DMS53 treated with DMSO at 0.1 percent for 48 hours (cell line): ENCODE measurements around the gene CLPTM1L.

ENCODE experiments used
- DNase-seq: peaks from one replicate; lab custom pipeline; 2025; ENCODE audit not compliant: unreplicated experiment; lab: John Stamatoyannopoulos, UW

The CLPTM1L gene, protein sequence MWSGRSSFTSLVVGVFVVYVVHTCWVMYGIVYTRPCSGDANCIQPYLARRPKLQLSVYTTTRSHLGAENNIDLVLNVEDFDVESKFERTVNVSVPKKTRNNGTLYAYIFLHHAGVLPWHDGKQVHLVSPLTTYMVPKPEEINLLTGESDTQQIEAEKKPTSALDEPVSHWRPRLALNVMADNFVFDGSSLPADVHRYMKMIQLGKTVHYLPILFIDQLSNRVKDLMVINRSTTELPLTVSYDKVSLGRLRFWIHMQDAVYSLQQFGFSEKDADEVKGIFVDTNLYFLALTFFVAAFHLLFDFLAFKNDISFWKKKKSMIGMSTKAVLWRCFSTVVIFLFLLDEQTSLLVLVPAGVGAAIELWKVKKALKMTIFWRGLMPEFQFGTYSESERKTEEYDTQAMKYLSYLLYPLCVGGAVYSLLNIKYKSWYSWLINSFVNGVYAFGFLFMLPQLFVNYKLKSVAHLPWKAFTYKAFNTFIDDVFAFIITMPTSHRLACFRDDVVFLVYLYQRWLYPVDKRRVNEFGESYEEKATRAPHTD

DNA sequence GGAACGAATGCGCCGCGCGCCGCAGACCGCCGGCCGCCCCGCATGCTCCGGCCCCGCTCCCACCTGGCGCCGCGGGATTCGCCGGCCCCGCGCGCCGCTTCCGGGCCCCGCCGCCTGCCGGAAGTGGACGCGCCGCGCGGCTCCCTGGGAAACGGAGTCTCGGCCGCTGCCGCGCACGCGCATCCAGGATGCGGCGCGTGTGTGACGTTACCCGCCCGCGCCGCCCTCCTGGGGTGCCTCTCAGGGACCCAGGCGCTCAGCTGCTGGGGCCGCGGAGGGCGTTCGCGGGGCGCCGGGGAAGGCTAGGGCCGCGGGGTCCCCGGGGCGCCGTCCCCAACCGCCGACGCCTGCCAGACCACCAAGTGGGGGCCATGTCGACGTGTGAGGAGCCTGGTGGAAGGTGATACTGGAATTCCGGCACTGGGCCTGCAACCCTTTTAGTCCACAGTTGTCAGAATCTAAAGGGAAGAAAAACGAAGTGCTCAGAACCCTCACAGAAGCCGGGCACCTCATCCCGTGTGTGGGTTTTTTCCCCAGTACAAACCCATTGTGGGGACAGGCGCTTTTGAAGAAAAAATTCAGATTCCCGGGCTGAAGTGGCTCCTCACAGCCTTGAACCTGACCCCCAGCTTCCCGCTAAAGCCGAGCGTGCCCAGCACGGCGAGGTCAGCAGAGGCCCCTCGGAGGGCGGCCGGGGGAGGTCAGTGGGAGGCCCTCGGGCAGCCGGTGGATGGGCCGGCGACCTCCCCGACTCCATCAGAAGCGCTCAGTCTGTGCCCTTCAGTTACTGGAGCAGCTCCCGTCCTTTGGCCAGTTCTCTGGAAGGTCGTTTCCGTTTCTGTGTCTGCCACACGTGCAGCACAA, at the start of gene CLPTM1L:
TSS of gene CLPTM1L (minus strand) at position 125 of the 864 bp plus-strand sequence. CDS start 258 bp downstream, outside the sequence.
- DNase-seq = peak; percentile 77

DNA sequence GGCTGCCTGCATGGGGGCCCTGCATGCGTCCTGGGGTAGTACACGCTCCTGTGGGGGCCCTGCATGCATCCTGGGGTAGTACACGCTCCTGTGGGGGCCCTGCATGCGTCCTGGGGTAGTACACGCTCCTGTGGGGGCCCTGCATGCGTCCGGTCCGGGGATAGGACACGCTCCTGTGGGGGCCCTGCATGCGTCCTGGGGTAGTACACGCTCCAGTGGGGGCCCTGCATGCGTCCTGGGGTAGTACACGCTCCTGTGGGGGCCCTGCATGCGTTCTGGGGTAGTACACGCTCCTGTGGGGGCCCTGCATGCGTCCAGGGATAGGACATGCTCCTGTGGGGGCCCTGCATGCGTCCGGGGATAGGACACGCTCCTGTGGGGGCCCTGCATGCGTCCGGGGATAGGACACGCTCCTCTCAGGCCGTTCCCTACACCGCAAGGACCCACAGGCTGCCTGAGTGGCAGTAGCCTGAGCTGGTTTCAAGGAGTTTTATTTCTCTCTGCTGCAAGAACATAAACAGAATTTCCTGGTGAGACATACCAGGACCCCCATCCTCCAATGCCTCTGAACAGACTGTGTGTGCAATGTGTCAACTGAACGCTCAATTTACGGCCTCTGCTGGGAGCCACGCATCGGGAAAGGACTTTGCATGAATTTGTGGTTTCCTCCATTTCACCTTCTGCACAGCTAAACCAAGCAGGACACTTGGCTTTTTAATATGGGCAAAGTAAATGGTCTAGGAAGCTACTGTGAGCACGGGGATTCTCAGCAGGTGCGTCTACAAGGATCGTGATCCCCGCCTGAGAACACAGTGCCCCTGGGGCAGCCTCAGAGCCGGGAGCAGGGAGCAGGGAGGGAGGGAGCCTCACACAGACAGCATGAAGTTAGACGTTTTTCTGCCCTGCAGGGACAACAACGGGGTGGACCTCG, 48.9 kb upstream of the CLPTM1L start:
- DNase-seq = no peak

DNA sequence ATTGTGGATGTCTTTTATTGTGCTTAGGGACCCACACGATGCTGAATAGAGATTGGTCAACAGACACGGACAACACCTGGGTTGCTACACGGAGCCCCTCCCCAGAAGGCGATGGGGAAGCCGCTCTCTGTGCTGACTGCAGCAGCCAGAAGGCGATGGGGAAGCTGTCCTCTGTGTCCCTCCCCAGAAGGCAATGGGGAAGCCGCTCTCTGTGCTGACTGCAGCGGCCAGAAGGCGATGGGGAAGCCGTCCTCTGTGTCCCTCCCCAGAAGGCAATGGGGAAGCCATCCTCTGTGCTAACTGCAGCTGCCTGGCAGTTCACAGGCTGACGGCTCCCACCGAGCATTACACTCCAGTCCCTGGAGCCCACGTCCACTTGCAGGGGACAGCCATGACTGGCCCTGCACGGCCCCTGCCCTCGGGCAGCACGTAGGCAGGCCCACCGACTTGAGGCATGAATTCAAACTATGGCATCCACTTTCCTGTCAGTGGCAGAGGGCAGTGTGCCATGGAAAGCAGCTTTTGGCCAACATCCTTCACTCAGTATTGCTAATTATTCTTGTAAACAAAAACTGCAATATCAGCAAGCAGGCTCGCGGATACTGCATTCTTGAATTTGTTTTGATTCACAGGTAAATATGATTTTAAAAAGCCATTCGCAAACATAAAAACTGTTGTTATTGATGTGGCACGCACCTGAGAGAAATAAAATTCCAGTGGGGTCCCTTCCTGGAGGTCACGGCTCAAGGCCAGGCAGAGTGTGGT, 48.1 kb upstream of the CLPTM1L start:
- DNase-seq = no peak

DNA sequence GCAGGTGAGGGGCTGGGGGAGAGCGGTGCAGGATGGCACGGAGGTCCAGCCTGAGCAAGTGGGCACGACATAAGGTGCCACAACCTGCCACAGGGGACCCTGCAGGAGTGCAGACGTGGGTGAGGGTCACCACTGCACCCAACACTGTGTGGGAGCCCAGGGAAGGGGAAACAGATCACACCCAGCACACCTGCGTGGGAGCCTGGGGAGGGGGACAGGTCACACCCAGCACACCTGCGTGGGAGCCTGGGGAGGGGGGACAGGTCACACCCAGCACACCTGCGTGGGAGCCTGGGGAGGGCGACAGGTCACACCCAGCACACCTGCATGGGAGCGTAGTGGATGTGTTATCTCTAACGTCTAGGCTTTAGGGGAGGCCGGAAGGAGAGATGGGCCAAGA, 47.4 kb upstream of the CLPTM1L start:
- DNase-seq = no peak

DNA sequence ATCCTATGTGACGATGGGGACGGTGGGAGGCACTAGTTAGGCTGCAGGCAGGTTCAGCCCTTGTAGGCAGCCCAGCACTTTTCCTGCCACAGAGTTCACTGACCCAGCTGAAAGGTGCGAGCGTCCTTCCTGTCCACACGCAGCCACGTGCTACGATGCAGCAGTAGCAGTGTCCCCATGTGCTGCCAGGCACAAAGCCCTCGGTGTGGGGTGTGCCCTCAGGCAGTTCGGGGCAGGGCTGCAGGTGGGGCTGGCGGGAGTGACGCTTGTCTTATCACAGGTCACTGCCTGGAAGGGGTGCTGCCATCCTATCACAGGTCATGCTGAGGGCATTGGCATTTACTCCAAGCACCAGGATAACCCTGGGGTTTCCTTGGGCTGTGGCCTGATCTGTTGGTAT, 46.8 kb upstream of the CLPTM1L start:
- no peak for DNase-seq

DNA sequence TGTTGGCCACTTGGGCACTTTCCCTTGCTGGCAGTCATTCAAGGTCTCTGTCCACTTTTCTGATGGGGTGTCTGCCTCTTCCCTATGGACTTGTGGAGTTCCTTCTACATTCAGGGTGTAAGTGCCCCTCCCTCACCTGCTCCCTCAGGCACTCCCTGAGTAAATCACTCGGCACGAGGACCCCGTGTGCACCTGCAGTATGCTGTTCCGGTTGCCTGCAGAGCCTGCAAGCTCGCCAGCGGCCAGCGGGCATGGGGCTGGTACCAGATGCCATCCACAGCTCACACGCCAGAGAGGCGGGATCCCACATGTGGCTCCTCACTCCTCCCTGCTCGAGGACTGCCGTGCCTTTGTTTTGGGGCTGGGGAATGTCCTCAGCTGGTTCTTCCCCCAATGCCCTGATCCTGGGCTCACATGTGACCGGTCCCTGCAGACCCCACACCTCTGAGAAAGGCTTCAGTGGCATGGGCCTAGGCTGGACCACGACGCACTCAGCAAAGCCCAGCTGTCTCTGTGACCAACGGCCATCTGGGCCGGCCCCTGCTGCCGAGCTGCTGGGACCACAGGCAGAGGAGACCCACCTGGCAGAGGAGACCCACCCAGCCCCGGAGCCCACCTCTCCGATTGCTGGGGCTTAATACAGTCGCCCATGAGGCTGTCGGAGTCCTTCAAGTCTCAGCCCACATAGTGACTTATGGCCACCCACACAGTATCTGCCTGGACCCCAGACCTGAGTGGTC, 46.1 kb upstream of the CLPTM1L start:
- DNase-seq = no peak

DNA sequence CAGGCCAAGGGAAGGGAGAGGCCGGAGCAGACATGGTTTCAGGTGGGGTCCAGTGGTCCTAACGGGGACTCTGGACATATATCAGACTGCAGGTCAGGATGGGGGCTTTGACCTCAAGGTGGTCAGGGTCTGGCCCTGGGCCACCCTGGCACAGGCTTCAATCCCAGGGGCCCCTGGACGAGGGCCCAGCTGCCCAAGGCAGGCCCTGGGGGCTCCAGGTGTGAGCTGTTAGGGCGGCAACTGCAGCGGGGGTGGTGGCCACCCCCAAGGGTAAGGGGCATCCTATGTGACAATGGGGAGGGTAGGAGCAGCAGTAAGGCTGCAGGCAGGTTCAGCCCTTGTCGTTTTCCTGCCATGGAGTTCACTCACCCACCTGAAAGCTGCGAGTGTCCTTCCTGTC, 45.4 kb upstream of the CLPTM1L start:
- DNase-seq = no peak

DNA sequence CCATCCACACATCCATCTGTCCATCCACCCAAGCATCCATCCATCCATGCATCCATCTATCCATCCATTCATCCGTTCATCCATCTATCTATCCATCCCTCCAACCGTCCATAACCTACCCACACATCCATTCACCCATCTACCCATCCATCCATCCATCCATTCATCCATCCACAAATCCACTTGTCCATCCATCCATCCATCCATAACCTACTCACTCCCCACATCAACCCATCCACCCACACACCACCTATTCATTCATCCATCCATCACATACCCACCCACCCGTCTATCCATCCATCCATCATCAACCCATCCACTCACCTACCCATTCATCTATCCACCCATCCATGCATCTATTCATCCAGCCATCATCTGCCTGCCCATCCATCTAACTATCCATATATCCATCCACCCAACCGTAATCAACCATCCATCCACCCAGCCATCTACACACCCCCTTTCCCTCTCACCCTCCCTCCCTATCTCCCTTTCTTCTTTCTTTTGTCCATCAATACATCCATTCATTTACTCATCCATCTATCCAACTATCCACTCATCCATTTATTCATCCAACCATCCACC, 43.6 kb upstream of the CLPTM1L start:
- no peak for DNase-seq

DNA sequence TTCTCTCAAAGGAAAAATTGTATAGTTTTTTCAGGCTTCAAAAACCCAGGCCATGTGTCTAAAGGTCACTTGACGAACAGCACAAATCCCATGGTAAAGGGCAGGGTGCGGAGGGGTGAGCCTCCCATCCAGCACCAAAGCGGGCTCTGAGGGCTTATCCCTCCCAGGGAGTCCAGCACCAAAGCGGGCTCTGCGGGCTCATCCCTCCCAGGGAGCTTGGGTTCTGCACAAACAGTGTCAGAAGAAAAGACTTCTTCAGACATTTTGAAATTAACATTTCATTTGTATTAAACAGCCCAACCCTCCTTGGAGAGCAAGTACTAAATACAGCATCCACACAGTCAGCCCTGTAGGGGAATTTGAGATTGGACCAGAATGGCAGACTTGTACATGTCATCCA, 43.0 kb upstream of the CLPTM1L start:
- DNase-seq = no peak

DNA sequence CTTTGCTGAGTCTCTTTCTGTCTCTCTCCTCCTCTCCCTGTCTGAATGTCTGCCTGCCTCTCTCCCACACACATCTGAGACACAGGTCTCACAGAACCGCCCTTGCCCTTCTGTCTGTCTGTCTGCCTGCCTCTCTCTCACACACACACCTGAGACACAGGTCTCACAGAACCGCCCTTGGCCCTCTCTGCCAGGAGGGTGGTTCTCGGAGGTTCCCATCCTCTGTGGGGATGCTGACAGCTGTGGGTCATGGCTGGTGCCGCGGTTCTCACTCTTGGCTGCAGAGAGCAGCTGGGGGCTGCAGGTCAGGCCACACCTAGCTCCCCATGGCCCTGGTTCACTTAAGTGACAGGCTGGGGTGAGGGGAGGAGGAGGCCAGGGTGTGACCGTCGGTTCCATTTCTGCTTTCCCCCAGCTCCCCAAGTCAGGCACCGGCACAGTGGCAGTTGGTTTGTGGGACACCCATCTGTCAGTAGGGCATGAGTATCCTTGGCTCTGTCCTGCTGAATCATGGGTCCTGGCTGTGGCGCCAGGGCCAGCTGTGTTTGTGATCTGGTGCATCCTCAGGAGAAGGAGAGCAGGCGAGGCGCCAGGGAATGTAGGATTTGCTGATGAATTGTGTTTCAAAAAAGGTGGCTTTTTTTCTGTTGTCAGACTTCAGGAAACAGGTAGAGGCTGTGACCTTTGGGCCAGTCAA, 42.3 kb upstream of the CLPTM1L start:
- peak; percentile 74 for DNase-seq

DNA sequence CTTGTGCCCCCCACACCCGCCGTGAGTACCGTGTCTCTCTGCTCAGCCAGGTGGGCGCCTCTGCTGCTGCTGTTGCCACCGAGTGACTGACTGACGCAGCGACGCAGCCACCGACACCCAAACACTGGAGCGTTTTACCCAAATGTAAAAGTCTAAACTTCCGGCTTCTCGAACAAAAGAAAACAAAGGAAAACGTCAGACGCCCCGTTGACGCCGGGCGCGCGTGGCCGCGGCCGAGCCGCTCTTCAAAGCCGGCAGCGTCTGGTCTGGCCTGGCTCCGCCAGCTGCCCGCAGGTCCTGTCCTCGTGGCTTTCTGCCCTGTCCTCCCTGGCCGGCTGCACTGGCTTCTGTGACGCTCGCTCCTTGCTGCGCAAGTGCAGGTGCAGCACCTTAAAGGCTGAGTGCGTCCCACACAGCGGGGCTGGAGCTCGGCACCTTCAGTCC, 41.4 kb upstream of the CLPTM1L start:
- peak; percentile 96 for DNase-seq

DNA sequence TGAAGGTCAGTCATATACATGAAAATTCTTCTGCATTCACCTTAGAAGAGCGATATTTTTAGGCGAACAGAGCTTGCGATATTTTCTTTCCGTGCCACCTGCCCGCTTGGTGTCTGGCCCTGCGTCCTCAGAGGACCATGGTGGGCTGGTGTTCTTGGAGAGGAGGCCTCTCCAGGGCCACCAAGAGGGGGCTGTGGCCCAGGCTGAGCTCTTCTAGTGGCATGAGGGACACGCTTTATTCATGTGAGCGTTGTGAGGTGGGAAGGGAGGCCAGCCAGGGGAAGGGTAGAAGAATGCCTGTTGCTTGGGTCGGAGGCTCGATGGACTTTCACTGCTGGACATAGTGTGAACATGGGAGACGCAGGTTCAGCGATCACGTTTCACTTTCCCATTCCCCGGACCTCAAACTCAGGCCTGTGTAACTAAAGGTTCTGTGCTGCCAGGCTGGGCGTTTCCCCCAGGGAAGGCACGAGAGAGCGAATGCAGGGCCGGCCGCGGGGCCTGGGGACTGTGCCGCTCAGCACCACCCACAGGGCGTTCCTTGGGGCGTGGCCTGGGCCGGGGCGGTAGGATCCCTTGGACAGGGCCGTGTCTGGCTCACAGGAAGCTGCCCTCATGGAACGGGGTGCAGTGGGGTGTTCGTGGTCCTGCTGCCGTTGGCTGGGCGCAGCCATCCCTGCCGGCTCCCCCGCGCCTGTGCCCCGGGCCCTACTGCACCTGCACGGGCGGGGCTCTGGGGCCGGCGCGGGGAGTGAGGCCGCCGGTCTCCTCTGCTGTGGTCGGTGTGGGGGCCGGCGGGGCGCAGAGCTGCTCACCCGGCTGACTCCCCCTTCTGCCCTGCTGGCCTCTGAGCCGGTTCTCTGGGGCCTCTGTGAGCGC, 40.7 kb upstream of the CLPTM1L start:
- peak; percentile 94 for DNase-seq

DNA sequence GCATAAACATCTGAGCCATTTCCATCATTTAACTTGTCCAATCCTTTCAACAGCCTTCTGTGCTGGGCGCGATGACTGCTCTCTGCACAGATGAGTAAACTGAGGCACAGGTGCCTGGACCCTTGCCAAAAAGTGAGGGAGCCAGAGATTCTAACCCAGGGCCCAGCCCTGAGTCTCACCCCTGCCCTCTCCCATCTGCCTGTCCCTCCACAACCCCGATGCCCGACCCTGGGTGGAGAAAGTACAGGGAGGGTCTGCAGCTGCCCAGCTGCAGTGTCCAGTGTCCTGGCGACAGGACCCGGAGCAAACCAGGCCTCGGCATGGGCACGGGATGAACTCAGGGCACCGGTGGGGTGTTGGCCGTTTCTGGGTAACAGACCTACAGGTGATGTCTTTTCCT, 39.6 kb upstream of the CLPTM1L start:
- no peak for DNase-seq

DNA sequence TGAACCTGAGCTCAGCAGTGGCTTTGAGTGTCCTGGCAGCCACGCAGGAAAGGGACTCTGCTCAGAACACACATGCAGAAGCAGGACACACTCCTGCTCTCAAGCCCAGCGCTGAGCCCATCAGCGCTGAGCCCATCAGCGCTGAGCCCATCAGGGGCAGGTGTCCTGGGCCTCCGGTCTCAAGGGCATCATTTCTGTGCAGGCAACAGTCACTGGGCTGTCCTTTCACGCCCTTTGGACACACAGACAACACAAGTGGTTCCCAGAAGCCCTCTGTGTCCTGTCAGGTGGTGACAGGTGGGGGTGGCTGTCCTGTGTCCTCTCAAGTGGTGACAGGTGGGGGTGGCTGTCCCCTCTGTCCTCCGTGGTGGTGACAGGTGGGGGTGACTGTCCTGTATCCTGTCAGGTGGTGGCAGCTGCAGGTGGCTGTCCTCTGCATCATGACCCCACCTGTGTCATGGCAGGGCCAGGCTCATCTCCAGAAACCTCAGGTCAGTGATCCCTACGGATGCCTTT, 39.0 kb upstream of the CLPTM1L start:
- DNase-seq = peak; percentile 94

DNA sequence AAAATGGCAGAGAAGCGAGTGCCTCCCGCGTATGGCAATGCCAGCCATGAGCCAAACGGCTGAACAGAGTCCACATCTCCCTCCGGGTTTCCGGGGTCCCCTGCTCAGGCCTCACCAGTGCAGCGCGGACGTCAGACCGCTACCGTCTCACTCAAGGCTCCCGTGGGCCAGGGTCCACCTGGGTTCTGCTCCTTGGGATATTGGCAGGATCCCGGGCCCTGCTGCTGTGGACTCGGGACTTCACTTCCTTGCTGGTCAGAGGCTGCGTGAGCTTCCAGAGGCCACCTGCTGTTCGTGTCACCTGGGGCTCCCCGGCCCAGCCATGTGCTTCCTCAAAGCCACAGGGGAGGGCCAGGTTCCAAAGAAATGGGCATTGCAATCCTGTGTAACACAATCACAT, 38.4 kb upstream of the CLPTM1L start:
- DNase-seq = peak; percentile 69

DNA sequence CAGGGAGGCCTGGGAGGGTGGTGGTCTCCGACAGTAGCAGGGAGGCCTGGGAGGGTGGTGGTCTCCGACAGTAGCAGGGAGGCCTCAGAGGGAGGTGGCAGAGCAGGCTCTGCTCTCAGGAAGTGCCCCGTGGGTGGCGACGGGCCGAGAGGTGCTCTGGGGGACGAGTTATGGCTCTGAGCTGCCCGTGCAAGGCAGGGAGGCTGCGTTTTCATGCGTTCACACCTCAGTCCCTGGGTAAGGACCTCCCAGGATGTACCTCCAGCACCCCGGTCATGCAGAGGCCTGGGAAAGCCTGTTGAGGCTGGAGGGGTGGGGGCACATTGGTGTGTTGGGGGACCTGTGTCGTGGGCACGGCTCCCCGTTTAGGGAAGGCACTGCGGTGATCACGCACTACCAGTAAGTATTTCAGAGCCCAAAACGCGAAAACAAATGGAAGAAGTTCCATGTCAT, 37.4 kb upstream of the CLPTM1L start:
- no peak for DNase-seq
